ENCODE measurements around the gene TM2D3. TPM values are rescaled to one million over a fixed set of nuclear protein-coding genes. Genes with fewer than 3 reads are reported as not detected.

The TM2D3 gene
- total and polyA plus RNA-seq, 2 donors (not counting 1 experiment from before 2014, with no cell fraction given): 35.5 to 63.5 TPM

DNA sequence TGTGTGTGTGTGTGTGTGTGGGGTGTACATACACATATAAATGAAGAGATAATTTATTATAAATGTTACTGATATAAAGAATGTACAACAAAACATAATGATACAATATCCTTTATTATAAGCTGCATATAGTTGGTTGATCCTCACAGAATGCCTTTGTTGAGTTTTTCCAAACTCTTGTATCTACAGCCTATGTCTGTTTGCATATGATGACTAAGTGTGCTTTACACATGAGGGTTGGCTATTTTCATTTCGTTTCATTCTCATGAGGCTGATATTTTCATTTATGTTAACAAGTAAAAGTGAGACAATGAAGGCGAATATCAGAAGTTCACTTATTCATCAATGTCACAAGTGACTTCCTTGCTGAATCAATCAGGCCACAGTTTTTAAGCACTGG lies 45.1 kb downstream of the TM2D3 start:
- Histone ChIP-seq H3K4me1 (ENCODE audit: control insufficient read depth in 2 of 2, insufficient read depth in 2 of 2, low read length in 2 of 2) (no peaks in the 10 kb centered on the region), H3K27me3 (replicated peaks in 1 of 4; ENCODE audit: control extremely low read depth in 1 of 4, control insufficient read depth in 3 of 4, insufficient read depth in 4 of 4, low read length in 3 of 4) (peaks cover 0 to 6% (median 0%) of the 10 kb centered on the region in 4 experiments), H3K9me3 (ENCODE audit: control extremely low read depth in 1 of 3, control insufficient read depth in 2 of 3, insufficient read depth in 1 of 3, low read length in 2 of 3) (no peaks in the 10 kb centered on the region), H3K4me3 (ENCODE audit: control extremely low read depth in 1 of 5, extremely low read depth in 1 of 5, insufficient read depth in 1 of 5, low read depth in 2 of 5, low read length in 4 of 5) (no peak overlapping the region), H2AFZ (ENCODE audit: insufficient read depth, low read depth, low read length, poor library complexity, severe bottlenecking) (no peak overlapping the region), H3K9ac (ENCODE audit: low read length) (no peak overlapping the region), H3K27ac (ENCODE audit: low read length in 2 of 2) (no peak overlapping the region), H4K20me1 (ENCODE audit: control insufficient read depth, insufficient read depth, low read length, poor library complexity, severe bottlenecking) (no peaks in the 10 kb centered on the region), H3K36me3 (replicated peaks in 1 of 2; ENCODE audit: control extremely low read depth in 1 of 2, control insufficient read depth in 1 of 2, extremely low read depth in 1 of 2, insufficient read depth in 2 of 2, low read length in 1 of 2) (no peaks in the 10 kb centered on the region), H3K4me2 (replicated peaks; ENCODE audit: low read depth, low read length, poor library complexity, severe bottlenecking) (no peak overlapping the region), H3K79me2 (ENCODE audit: control insufficient read depth, insufficient read depth, low read length) (no peaks in the 10 kb centered on the region)
- Mint-ChIP-seq H3K27ac (no peak overlapping the region), H3K9me3 (ENCODE audit: insufficient read depth) (peaks cover 2% of the 10 kb centered on the region), H3K27me3 (peaks cover 12% of the 10 kb centered on the region), H3K4me1 (no peaks in the 10 kb centered on the region), H3K4me3 (no peak overlapping the region)
- ChIA-PET POLR2A (no interaction called here), CTCF (no interaction called here)
- TF ChIP-seq, protein P1, sequence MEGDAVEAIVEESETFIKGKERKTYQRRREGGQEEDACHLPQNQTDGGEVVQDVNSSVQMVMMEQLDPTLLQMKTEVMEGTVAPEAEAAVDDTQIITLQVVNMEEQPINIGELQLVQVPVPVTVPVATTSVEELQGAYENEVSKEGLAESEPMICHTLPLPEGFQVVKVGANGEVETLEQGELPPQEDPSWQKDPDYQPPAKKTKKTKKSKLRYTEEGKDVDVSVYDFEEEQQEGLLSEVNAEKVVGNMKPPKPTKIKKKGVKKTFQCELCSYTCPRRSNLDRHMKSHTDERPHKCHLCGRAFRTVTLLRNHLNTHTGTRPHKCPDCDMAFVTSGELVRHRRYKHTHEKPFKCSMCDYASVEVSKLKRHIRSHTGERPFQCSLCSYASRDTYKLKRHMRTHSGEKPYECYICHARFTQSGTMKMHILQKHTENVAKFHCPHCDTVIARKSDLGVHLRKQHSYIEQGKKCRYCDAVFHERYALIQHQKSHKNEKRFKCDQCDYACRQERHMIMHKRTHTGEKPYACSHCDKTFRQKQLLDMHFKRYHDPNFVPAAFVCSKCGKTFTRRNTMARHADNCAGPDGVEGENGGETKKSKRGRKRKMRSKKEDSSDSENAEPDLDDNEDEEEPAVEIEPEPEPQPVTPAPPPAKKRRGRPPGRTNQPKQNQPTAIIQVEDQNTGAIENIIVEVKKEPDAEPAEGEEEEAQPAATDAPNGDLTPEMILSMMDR (IDR thresholded peaks at IDR 0.05): no peak
- TF ChIP-seq EZH2 (IDR thresholded peaks at IDR 0.05; ENCODE audit: borderline replicate concordance, insufficient read depth, low read depth, low read length, poor library complexity, severe bottlenecking): no peak
- WGBS (ENCODE audit: insufficient coverage): no CpG with 5 or more reads among the region's 2 CpGs
- no peak for DNase-seq
- no peak for ATAC-seq (ENCODE audit: low read depth)
- intact Hi-C loops (cut with micrococcal nuclease): no loop called here

- no peak overlapping the region for H3K4me2 ChIP-seq (replicated peaks; ENCODE audit: low read depth, low read length, poor library complexity, severe bottlenecking)
- H3K27ac Mint-ChIP-seq: no peak overlapping the region
- POLR2A ChIA-PET: no interaction called here
Measured at GRCh38 chr15:101604124-101604874, 47.9 kb downstream of the TM2D3 start.

More at GRCh38 chr15:101604124-101604874, 47.9 kb downstream of the TM2D3 start:
- WGBS (ENCODE audit: insufficient coverage): 93% methylated on average over 4 of the region's 4 CpGs
- CTCF ChIA-PET: no interaction called here
- ATAC-seq (ENCODE audit: low read depth) (no peak), DNase-seq (no peak)
- peaks cover 2% of the 10 kb centered on the region for H3K9me3 Mint-ChIP-seq (ENCODE audit: insufficient read depth)
- H2AFZ ChIP-seq (ENCODE audit: insufficient read depth, low read depth, low read length, poor library complexity, severe bottlenecking): no peak overlapping the region
- no peaks in the 10 kb centered on the region for H3K79me2 ChIP-seq (ENCODE audit: control insufficient read depth, insufficient read depth, low read length)
- H3K4me3 ChIP-seq (ENCODE audit: control extremely low read depth in 1 of 5, extremely low read depth in 1 of 5, insufficient read depth in 1 of 5, low read depth in 2 of 5, low read length in 4 of 5): no peak overlapping the region
- no peak overlapping the region for H3K27ac ChIP-seq (ENCODE audit: low read length in 2 of 2)
- H3K4me1 Mint-ChIP-seq: no peaks in the 10 kb centered on the region
- H3K9ac ChIP-seq (ENCODE audit: low read length): no peak overlapping the region
- no peaks in the 10 kb centered on the region for H4K20me1 ChIP-seq (ENCODE audit: control insufficient read depth, insufficient read depth, low read length, poor library complexity, severe bottlenecking)
- peaks cover 22% of the 10 kb centered on the region for H3K27me3 Mint-ChIP-seq
- no peaks in the 10 kb centered on the region for H3K36me3 ChIP-seq (replicated peaks in 1 of 2; ENCODE audit: control extremely low read depth in 1 of 2, control insufficient read depth in 1 of 2, extremely low read depth in 1 of 2, insufficient read depth in 2 of 2, low read length in 1 of 2)
- H3K4me3 Mint-ChIP-seq: no peak overlapping the region
- intact Hi-C loops (cut with micrococcal nuclease): no loop called here
- H3K9me3 ChIP-seq (ENCODE audit: control extremely low read depth in 1 of 3, control insufficient read depth in 2 of 3, insufficient read depth in 1 of 3, low read length in 2 of 3): peaks cover 0 to 3% (median 0%) of the 10 kb centered on the region in 3 donors
- TF ChIP-seq EZH2 (IDR thresholded peaks at IDR 0.05; ENCODE audit: borderline replicate concordance, insufficient read depth, low read depth, low read length, poor library complexity, severe bottlenecking): no peak
- TF ChIP-seq, protein P1 (IDR thresholded peaks at IDR 0.05): no peak
- peaks cover 0 to 13% (median 5%) of the 10 kb centered on the region in 4 experiments for H3K27me3 ChIP-seq (replicated peaks in 1 of 4; ENCODE audit: control extremely low read depth in 1 of 4, control insufficient read depth in 3 of 4, insufficient read depth in 4 of 4, low read length in 3 of 4)
- no peaks in the 10 kb centered on the region for H3K4me1 ChIP-seq (ENCODE audit: control insufficient read depth in 2 of 2, insufficient read depth in 2 of 2, low read length in 2 of 2)

Measured in B cell (primary cell).